Measurements from ENCODE around the gene VGLL4. TPM values are rescaled to one million over a fixed set of nuclear protein-coding genes. Genes with fewer than 3 reads are reported as not detected.

VGLL4 gene
- total RNA-seq, 1 experiment from 2014 or later, result 66.0 TPM

DNA sequence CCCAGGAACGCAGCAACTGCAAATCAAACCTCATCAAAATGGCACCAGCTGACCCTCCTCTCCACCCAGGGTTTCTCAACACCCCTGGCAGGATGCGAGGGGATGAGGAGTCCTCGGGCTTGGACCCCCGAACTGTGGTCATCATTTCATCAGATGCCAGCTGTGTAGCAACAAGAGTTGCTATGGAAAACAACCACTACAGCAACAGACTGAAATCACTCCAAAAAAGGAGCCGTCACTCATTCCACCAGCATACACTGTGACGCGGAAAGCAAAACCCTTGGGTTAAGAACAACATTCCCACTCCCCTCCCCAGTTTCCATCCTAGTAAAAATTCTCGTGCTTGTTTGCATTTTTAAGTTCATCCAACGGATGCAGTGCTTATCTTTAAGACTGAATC, 40.1 kb downstream of the VGLL4 start:
- no peak for DNase-seq (ENCODE audit: low read depth, low spot score)
- peak; percentile 27; the same call in 1 of the 2 replicates for ATAC-seq
- BruUV-seq (replicated peaks), result no TSS peak
- intact Hi-C loops (cut with micrococcal nuclease; ENCODE audit: unreplicated experiment), result loop anchor here (10.0 kb wide), 1 partner anchor 49 kb away; no protein-coding TSS in a partner anchor
- peaks cover 79% of the 10 kb centered on the region for H3K4me1 ChIP-seq (ENCODE audit: control insufficient read depth, insufficient read depth, low read length)
- H3K27me3 ChIP-seq (ENCODE audit: control insufficient read depth, insufficient read depth, low read length), result no peaks in the 10 kb centered on the region
- no peaks in the 10 kb centered on the region for H3K9me3 ChIP-seq (ENCODE audit: control insufficient read depth, insufficient read depth, low read depth, low read length)
- in situ Hi-C loops (cut with HindIII; ENCODE audit: low pct_unique_long_range_greater_than_20kb, low sequenced_read_pairs), result no loop called here
- peak overlapping the region; percentile 97 for H3K27ac ChIP-seq (ENCODE audit: low read length)
- peaks cover 2% of the 10 kb centered on the region for H3K36me3 ChIP-seq (ENCODE audit: control insufficient read depth, insufficient read depth, low read length)
- ChIA-PET CTCF (no interaction called here), POLR2A (no interaction called here)
- H3K4me3 ChIP-seq (ENCODE audit: low read depth in 2 of 2, low read length in 2 of 2), result peak overlapping the region; percentile 15 to 34
- TF ChIP-seq, protein P1, sequence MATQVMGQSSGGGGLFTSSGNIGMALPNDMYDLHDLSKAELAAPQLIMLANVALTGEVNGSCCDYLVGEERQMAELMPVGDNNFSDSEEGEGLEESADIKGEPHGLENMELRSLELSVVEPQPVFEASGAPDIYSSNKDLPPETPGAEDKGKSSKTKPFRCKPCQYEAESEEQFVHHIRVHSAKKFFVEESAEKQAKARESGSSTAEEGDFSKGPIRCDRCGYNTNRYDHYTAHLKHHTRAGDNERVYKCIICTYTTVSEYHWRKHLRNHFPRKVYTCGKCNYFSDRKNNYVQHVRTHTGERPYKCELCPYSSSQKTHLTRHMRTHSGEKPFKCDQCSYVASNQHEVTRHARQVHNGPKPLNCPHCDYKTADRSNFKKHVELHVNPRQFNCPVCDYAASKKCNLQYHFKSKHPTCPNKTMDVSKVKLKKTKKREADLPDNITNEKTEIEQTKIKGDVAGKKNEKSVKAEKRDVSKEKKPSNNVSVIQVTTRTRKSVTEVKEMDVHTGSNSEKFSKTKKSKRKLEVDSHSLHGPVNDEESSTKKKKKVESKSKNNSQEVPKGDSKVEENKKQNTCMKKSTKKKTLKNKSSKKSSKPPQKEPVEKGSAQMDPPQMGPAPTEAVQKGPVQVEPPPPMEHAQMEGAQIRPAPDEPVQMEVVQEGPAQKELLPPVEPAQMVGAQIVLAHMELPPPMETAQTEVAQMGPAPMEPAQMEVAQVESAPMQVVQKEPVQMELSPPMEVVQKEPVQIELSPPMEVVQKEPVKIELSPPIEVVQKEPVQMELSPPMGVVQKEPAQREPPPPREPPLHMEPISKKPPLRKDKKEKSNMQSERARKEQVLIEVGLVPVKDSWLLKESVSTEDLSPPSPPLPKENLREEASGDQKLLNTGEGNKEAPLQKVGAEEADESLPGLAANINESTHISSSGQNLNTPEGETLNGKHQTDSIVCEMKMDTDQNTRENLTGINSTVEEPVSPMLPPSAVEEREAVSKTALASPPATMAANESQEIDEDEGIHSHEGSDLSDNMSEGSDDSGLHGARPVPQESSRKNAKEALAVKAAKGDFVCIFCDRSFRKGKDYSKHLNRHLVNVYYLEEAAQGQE (IDR thresholded peaks at IDR 0.05; ENCODE audit: insufficient read depth in 1 of 2, low read depth in 2 of 2, low read length in 1 of 2), result no peak
- TF ChIP-seq, protein P2, sequence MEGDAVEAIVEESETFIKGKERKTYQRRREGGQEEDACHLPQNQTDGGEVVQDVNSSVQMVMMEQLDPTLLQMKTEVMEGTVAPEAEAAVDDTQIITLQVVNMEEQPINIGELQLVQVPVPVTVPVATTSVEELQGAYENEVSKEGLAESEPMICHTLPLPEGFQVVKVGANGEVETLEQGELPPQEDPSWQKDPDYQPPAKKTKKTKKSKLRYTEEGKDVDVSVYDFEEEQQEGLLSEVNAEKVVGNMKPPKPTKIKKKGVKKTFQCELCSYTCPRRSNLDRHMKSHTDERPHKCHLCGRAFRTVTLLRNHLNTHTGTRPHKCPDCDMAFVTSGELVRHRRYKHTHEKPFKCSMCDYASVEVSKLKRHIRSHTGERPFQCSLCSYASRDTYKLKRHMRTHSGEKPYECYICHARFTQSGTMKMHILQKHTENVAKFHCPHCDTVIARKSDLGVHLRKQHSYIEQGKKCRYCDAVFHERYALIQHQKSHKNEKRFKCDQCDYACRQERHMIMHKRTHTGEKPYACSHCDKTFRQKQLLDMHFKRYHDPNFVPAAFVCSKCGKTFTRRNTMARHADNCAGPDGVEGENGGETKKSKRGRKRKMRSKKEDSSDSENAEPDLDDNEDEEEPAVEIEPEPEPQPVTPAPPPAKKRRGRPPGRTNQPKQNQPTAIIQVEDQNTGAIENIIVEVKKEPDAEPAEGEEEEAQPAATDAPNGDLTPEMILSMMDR (IDR thresholded peaks at IDR 0.05), result no peak
- no peak for TF ChIP-seq POLR2AphosphoS5 (IDR thresholded peaks at IDR 0.05; ENCODE audit: low read depth, low read length)
- no peak for TF ChIP-seq SIN3A (IDR thresholded peaks at IDR 0.05; ENCODE audit: borderline replicate concordance, insufficient read depth, low read depth, low read length)

DNA sequence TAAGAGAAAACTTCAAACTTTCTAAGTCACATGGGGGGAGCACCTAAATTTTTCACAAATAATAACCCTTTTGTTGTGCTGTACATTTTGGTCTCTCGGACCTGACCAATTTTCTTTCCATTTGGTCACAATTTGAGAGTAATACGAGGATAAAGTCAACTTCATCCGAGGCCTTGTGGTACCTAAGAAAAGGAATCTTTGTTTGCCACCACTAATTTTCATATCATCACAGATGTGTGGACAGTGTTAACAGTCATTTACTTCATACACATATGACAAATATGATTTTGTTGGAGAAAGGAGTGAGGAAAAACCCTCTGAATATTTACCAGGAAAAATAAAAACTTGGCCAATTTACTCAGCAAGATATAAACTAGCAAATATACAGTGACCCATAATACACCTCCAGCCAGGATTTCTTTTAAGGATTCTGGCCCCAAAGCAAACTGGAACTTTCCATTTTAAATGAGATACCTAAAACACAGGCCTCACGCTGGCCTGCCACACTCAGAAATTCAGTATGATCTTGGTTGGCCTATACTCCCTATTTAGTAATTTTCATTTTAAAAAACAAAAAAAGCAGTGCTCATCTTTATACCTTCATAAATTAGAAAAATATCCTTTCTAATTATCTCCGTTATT, 40.7 kb downstream of the VGLL4 start:
- no TSS peak for BruUV-seq (replicated peaks)
- Histone ChIP-seq H3K9me3 (ENCODE audit: control insufficient read depth, insufficient read depth, low read depth, low read length) (no peaks in the 10 kb centered on the region), H3K27me3 (ENCODE audit: control insufficient read depth, insufficient read depth, low read length) (no peaks in the 10 kb centered on the region), H3K36me3 (ENCODE audit: control insufficient read depth, insufficient read depth, low read length) (peaks cover 2% of the 10 kb centered on the region), H3K4me3 (ENCODE audit: low read depth in 2 of 2, low read length in 2 of 2) (peak overlapping the region; percentile 15 to 34; a peak in 3 of 4 replicates), H3K27ac (ENCODE audit: low read length) (peak overlapping the region; percentile 97), H3K4me1 (ENCODE audit: control insufficient read depth, insufficient read depth, low read length) (peaks cover 73% of the 10 kb centered on the region)
- POLR2A ChIA-PET, result no interaction called here
- no peak for DNase-seq (ENCODE audit: low read depth, low spot score)
- in situ Hi-C loops (cut with HindIII; ENCODE audit: low pct_unique_long_range_greater_than_20kb, low sequenced_read_pairs) (no loop called here), intact Hi-C loops (cut with micrococcal nuclease; ENCODE audit: unreplicated experiment) (loop anchor here (10.0 kb wide), 1 partner anchor 48 kb away; no protein-coding TSS in a partner anchor)
- CTCF ChIA-PET, result no interaction called here
- ATAC-seq, result no peak
- no peak for TF ChIP-seq POLR2AphosphoS5 (IDR thresholded peaks at IDR 0.05; ENCODE audit: low read depth, low read length)
- TF ChIP-seq, protein P2 (IDR thresholded peaks at IDR 0.05), result no peak
- TF ChIP-seq, protein P1 (IDR thresholded peaks at IDR 0.05; ENCODE audit: insufficient read depth in 1 of 2, low read depth in 2 of 2, low read length in 1 of 2), result no peak
